Ectodermal cell (in vitro differentiated cells): ENCODE measurements around the gene CEP295NL.
"Not testable (repeated sequence)": the region's sequence is repeated elsewhere in the genome, so short reads cannot be mapped to it uniquely, and the experiment has no call there.

Source experiments
- H3K27ac ChIP-seq: 2 replicates; pipeline ENCODE4 v1.7.0; 2013; ENCODE audit warnings: mild to moderate bottlenecking, low read depth, low read length; ENCODE audit not compliant: insufficient read depth, poor library complexity, severe bottlenecking
- H3K27me3 ChIP-seq: 2 replicates; pipeline ENCODE4 v1.7.0; 2013; ENCODE audit warnings: mild to moderate bottlenecking, low read length; ENCODE audit not compliant: insufficient read depth, control insufficient read depth, poor library complexity, severe bottlenecking
- H3K36me3 ChIP-seq: one replicate; pipeline ENCODE4 v1.7.0; 2013; ENCODE audit warnings: low read length; ENCODE audit not compliant: control insufficient read depth, insufficient read depth
- H3K4me1 ChIP-seq: one replicate; pipeline ENCODE4 v1.7.0; 2013; ENCODE audit warnings: low read length; ENCODE audit not compliant: control insufficient read depth, insufficient read depth
- H3K4me3 ChIP-seq: 2 replicates; pipeline ENCODE4 v1.7.0; 2013; ENCODE audit warnings: low read depth, low read length, control low read depth; ENCODE audit not compliant: insufficient read depth
- H3K9me3 ChIP-seq: 2 replicates; pipeline ENCODE4 v1.7.0; 2013; ENCODE audit warnings: mild to moderate bottlenecking, low read length, moderate library complexity; ENCODE audit not compliant: control insufficient read depth
- WGBS, 2 experiments: methylation state at CpG; one replicate each; pipeline ENCODE4 v1.1.7; 2013; ENCODE audit warnings: missing lambda C conversion rate in 2 of 2; 5-methylcytosine and 5-hydroxymethylcytosine counted together

CEP295NL gene

GRCh38 chr17:78879635-78880186 lies 23.3 kb downstream of the CEP295NL start:
- no peak overlapping the region for H3K4me3 ChIP-seq
- no peaks in the 10 kb centered on the region for H3K27me3 ChIP-seq
- H3K36me3 ChIP-seq: no peaks in the 10 kb centered on the region
- H3K9me3 ChIP-seq: no peaks in the 10 kb centered on the region
- H3K4me1 ChIP-seq: peaks cover 25% of the 10 kb centered on the region
- no peak overlapping the region for H3K27ac ChIP-seq
- WGBS, 2 experiments: 86 to 89% methylated on average over 28 of the region's 28 CpGs

- Histone ChIP-seq H3K4me3 (no peak overlapping the region), H3K36me3 (no peaks in the 10 kb centered on the region), H3K27ac (no peak overlapping the region), H3K9me3 (no peaks in the 10 kb centered on the region), H3K27me3 (no peaks in the 10 kb centered on the region), H3K4me1 (peaks cover 18% of the 10 kb centered on the region)
- 92 to 93% methylated on average over 14 of the region's 14 CpGs for WGBS, 2 experiments
Measured at GRCh38 chr17:78878871-78879527, 24.0 kb downstream of the CEP295NL start.

DNA sequence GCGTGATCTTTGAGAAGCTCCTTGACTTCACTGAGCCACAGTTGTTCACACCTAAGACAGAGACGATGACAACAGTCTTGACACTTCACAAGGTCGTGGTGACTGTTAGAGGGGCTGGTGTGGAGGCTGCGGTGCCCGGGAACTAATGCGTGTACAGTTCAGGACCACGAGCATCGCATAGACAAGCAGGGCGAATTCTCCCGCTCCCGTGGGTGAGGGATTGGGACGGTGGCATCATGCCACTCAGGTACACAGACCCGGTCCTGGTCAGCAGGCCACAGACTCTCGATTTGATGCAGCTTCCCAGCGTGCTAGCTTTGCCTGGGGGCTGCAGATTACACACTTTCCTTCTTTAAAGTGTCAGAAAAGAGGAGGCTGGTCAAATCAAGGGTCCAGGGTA lies 24.7 kb downstream of the CEP295NL start:
- H3K27me3 ChIP-seq: no peaks in the 10 kb centered on the region
- no peaks in the 10 kb centered on the region for H3K9me3 ChIP-seq
- no peak overlapping the region for H3K27ac ChIP-seq
- peaks cover 14% of the 10 kb centered on the region for H3K4me1 ChIP-seq
- no peaks in the 10 kb centered on the region for H3K36me3 ChIP-seq
- H3K4me3 ChIP-seq: no peak overlapping the region
- WGBS, 2 experiments: 95 to 96% methylated on average over 15 of the region's 15 CpGs

DNA sequence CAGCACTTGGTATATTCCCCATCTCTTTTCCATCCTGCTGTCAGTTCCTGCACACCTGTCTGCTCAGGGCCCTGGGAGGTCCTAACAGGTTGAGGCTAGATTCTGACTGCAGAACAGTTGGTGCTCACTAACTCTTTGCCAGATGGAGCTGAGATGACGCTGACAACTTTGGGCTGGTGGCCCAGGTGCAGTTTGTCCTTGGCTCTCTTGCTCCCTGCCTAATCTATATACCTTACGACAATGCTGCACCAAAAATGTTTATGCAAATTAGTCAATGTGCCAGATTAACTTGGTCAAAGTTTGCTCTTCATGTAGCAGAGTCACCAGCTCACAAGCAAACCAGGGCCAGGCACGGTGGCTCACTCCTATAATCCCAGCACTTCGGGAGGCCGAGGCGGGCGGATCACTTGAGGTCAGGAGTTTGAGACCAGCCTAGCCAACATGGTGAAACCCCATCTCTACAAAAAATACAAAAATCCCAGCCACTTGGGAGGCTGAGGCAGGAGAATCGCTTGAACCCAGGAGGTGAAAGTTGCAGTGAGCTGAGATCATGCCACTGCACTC lies 26.0 kb downstream of the CEP295NL start:
- not testable (repeated sequence) for H3K36me3 ChIP-seq, H3K27me3 ChIP-seq, H3K27ac ChIP-seq, H3K4me1 ChIP-seq, H3K9me3 ChIP-seq, H3K4me3 ChIP-seq
- WGBS, 2 experiments: 89 to 94% methylated on average over 8 of the region's 8 CpGs

DNA sequence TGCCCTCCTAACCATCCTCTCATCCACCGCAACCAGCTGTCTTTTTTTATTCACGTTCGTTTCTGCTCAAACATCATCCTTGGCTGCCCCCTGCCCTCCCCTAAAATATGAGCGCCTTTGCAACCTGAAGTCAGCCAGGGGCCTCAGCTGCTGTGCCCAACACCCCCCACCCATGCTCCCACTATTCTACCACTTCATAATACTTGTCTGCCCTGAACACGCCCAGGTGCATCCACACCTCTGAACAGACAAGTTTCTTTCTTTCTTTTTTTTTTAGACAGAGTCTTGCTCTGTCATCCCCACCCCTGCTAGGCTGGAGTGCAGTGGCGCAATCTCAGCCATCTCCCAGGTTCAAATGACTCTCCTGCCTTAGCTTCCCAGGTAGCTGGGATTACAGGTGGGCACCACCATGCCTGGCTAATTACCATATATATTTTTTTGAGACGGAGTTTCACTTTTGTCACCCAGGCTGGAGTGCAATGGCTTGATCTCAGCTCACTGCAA lies 26.9 kb downstream of the CEP295NL start:
- no peaks in the 10 kb centered on the region for H3K27me3 ChIP-seq
- no peaks in the 10 kb centered on the region for H3K9me3 ChIP-seq
- H3K4me3 ChIP-seq: no peak overlapping the region
- no peaks in the 10 kb centered on the region for H3K36me3 ChIP-seq
- peaks cover 3% of the 10 kb centered on the region for H3K4me1 ChIP-seq
- WGBS, 2 experiments: 91 to 93% methylated on average over 7 of the region's 7 CpGs
- H3K27ac ChIP-seq: no peak overlapping the region

DNA sequence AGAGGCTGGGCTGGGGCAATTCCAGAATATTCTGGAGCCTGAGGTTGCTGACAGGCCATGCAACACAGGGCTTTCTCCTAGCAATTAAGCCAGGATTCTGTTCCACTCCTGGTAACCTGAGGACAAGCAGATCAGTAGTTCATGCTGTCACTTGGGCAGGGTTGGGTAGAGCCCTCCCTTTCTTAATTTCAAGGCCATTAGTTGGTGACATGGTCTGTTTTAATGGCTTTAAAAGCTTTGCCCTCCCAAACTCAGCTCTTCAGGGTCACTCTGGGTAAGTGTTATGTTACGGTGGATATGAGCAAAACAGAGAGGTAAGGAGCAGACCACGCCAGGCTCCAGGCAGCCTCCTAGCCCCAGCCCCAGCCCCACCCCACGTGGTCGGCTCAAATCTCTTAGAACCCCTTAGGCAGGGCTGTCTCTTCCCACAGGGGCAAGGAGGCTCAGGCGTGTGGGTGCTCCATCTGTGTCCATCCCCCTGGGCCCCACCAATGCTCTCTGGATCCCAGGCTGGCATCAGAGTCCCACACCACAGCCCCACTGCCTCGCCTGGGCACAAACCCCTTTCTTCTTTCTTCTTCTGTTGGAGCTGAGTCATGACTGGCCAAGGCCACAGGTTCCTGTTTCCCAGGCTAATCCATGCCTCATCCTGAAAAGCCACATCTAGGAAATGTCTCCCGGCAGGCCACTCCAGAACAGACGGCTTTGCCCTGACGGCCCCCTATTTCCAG lies 27.5 kb downstream of the CEP295NL start:
- WGBS, 2 experiments: 88 to 90% methylated on average over 9 of the region's 9 CpGs
- Histone ChIP-seq H3K27ac (no peak overlapping the region), H3K9me3 (no peaks in the 10 kb centered on the region), H3K36me3 (peaks cover 4% of the 10 kb centered on the region), H3K4me3 (no peak overlapping the region), H3K27me3 (no peaks in the 10 kb centered on the region), H3K4me1 (peaks cover 3% of the 10 kb centered on the region)

GRCh38 chr17:78873519-78874340 lies 29.3 kb downstream of the CEP295NL start:
- WGBS, 2 experiments: 91 to 94% methylated on average over 21 of the region's 21 CpGs
- Histone ChIP-seq H3K36me3 (peaks cover 11% of the 10 kb centered on the region), H3K9me3 (no peaks in the 10 kb centered on the region), H3K27ac (no peak overlapping the region), H3K4me1 (peaks cover 3% of the 10 kb centered on the region), H3K4me3 (no peak overlapping the region), H3K27me3 (no peaks in the 10 kb centered on the region)

- Histone ChIP-seq H3K27ac (no peak overlapping the region), H3K36me3 (peaks cover 13% of the 10 kb centered on the region), H3K4me3 (no peak overlapping the region), H3K9me3 (no peaks in the 10 kb centered on the region), H3K27me3 (no peaks in the 10 kb centered on the region), H3K4me1 (peaks cover 3% of the 10 kb centered on the region)
- WGBS, 2 experiments: 95 to 98% methylated on average over 6 of the region's 6 CpGs
Measured at GRCh38 chr17:78872486-78872885, 30.5 kb downstream of the CEP295NL start.

GRCh38 chr17:78870621-78871020 lies 32.4 kb downstream of the CEP295NL start:
- Histone ChIP-seq H3K27ac (no peak overlapping the region), H3K9me3 (no peaks in the 10 kb centered on the region), H3K27me3 (no peaks in the 10 kb centered on the region), H3K4me1 (peaks cover 3% of the 10 kb centered on the region), H3K4me3 (no peak overlapping the region), H3K36me3 (peaks cover 13% of the 10 kb centered on the region)
- WGBS, 2 experiments: 87 to 88% methylated on average over 15 of the region's 15 CpGs
